Muscle of arm (tissue), 14 donors: Measurements from ENCODE around the gene TLR7. TPM values are rescaled to one million over a fixed set of nuclear protein-coding genes. Genes with fewer than 3 reads are reported as not detected.

ENCODE experiments used
- DNase-seq: peaks from one replicate; pipeline ENCODE4 v3.0.0-alpha.2; 2013
- long read RNA-seq, 11 donors: transcript quantifications; one replicate each; lab custom pipeline, GENCODE V29; 2026
- polyA plus RNA-seq, 12 donors: library from polyadenylated mRNA; unstranded; fragments of 120-200 nt; gene quantifications; one replicate each; pipeline ENCODE4 v1.2.1, GENCODE V29; 2013; ENCODE audit not compliant: insufficient read length in 12 of 12

TLR7 gene
- 1 to 10 TPM in 5 of 12 donors, under 1 TPM in 6, not detected in 1; 0.66 to 2.3 (median 0.99) TPM for polyA plus RNA-seq
- long read RNA-seq, donor 1, full-length matches to known transcripts, result 2 of 2 reads
- long read RNA-seq, donor 1, partial matches to known transcripts, result 0 of 2 reads
- long read RNA-seq, donor 1, other reads (novel, unspliced or antisense), result 0 of 2 reads
- long read RNA-seq, donor 2, full-length matches to known transcripts, result 1 of 1 reads
- long read RNA-seq, donor 2, partial matches to known transcripts, result 0 of 1 reads
- long read RNA-seq, donor 2, other reads (novel, unspliced or antisense), result 0 of 1 reads
- long read RNA-seq, donor 3, result 0 reads
- long read RNA-seq, donor 4, result 0 reads
- long read RNA-seq, donor 5, result 0 reads
- long read RNA-seq, donor 6, result 0 reads
- long read RNA-seq, donor 7, result 0 reads
- long read RNA-seq, donor 8, result 0 reads
- long read RNA-seq, donor 9, full-length matches to known transcripts, result 1 of 1 reads
- long read RNA-seq, donor 9, partial matches to known transcripts, result 0 of 1 reads
- long read RNA-seq, donor 9, other reads (novel, unspliced or antisense), result 0 of 1 reads
- long read RNA-seq, donor 10, result 0 reads
- long read RNA-seq, donor 11, result 0 reads

DNA sequence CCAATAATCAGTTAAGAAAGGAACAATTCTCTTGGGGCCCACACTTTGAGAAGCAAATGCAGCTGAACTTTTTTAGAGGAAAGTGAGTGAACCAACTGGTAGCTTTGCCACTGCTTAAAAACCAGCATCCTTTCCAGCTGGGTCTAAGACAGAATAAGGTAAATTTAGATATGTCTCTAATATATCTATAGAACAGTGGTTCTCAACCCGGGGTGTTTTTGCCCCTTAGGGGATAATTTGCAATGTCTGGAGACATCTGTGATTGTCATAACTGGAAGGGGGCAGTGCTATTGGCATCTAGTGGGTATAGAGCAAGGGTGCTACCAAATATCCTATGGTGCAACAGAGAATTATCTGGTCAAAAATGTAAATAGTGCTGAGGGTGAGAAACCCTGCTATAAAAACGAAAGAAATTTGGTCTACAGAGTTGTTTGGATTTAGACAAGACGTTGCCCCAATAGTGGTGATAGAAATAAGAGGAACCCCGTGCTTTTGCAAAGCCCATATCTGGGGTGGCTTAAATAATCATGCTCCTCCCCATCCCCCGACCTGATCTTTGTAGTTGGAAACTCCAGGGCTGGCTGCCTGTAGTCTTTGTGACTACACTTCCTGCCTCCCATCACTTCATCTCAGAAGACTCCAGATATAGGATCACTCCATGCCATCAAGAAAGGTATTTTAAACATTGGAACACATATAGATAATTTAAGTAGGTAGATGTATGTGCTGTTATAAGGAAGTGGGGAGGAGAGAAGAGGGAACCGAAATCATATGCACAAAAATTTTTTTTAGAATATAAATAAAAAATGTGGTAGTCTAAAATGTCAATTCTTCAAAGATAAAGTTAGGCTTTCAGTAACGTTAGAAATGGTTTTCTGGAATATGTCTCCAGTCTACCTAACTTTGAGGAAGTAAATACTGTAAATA, at the start of gene TLR7:
TLR7 (plus strand) TSS at position 622 of the 927 bp plus-strand sequence. CDS start 507 bp downstream, outside the sequence.
- DNase-seq, result no peak

DNA sequence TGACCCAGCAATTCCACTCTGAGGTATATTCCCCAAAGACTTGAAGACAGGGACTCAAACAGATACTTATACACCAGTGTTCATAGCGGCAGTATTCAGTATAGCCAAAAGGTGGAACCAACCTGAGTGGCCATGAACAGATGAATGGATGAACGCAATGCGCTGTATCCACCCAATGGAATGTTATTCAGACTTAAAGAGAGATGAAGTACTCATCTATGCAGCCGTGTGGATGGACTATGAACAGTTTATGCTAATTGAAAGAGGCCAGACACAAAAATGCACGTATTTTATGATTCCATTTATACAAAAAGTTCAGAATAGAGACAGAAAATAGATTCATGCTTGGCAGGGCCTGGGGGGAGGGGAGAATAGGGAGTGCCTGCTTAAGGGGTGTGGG, 49.3 kb upstream of the TLR7 start:
- DNase-seq, result no peak

DNA sequence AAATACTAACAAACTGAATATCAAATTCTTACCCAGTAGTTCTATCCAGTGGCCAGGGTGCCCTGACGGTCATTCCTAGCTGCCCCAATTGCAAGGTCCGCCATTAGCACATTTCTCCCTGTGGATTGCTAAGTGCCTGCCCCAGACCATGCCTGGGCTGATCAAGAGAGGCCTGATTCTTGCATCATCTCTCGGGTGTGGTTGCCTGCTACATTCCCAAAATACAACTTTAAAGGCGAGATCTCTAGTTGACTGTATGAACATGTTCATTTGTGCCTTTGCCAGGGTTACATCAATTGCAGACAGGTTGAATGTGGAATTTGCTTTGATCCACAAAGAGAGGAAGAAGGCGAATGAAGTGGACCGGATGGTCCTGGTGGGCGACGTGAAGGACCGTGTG, 47.6 kb upstream of the TLR7 start:
- no peak for DNase-seq

DNA sequence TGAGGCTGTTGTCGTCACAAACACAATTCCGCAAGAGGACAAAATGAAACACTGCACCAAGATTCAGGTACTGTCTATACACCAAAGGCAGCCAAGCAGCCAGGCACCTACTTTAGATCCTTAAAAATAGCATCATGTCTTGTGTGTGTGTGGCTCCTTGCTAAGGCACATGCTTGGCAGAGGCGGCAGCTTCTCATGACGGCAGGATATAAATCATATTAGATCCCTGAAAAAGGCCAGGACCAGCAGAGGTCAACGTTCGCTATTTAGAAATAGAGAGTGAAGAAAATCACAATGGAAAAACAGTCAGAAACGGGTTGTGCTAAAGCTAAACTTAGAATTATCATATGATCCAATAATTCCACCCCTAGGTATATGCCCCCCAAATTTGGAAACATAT, 46.1 kb upstream of the TLR7 start:
- DNase-seq, result no peak

DNA sequence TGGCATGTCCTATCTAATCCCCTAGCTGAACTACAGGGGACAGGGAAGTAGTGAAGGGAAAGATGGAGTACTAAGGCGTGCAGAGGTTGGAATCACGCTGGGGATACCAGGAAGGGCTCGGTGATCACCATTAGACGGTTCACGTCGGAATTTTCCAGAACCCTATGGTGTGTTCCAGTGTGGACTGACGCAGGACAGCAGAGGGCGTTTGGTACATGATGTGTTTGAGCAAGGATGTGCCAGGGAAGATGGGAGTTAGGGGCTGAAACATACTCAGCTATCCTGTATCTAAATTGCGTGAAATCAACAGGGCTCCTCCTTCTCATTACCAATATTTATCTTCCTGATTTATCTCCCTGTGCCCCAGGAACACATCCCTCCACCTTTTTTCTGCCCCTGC, 41.9 kb upstream of the TLR7 start:
- DNase-seq, result no peak

DNA sequence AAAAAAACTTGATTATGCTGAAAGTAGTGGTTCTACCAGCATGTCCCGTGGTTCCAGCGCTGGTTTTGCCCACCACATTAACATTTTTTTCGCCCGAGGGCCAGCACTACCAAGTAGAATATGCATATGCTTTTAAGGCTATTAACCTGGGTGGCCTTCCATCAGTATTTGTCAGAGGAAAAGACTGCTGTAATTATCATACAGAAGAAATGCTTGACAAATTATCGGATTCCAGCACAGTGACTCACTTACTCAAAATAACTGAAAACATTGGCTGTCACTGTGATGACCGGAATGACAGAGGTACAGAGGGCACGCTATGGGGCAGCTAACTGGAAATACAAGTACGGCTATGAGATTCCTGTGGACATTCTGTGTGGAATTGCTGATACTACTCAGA, 41.1 kb upstream of the TLR7 start:
- DNase-seq, result no peak

DNA sequence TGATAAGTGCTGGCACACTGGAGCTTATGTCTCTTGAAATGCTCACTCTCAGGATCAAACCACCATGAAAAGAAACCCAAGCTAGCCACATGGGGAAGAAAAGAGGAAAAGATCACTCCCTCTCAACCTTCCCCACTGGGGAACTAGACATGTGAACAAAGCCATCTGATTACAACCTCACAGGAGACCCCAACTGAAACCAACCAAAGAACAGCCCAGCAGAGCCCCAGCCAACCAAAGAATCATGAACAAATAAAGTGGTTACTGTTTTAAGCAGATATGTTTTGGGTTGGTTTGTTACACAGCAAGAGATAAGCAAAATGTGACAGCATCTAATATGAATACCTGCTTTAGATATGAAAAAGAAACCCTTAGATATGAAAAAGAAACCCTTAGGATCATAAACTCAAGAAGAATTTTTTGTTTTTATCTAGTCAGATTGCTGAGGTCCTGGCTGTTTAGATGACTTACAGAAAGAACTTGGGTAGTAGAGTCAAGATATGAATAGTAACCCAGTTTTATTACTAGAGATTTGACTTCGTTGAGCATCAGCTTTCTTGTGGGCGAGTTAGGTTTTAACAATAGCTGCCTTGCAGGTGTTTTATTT, 23.7 kb upstream of the TLR7 start:
- no peak for DNase-seq

DNA sequence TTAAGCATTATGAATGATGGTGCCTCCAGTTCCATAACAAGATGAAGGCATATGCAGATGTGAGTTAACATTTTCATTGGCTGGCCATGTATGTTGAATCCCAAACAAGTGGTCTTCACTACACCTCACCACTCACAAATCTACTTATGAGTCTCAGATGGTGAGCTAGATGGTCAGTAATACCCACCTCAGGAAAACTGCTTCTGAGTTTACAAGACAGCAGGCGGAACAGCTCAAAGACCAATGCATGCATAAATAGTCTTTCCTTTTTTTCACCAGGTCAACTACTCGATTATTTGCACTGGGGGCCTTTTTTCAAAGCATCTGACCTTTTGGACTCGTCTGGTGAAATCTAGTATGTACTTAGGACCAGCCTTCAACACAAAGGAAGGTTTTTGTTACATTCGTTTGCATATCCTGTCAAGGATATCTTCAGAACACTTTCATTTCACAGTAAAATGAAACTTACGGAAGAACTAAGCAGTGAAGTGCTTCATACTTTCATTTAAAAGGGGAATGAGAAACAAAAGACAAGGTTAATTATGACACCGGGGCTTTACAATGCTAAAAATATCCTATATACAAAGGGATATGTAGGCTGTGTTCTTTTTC, 23.1 kb upstream of the TLR7 start:
- no peak for DNase-seq

DNA sequence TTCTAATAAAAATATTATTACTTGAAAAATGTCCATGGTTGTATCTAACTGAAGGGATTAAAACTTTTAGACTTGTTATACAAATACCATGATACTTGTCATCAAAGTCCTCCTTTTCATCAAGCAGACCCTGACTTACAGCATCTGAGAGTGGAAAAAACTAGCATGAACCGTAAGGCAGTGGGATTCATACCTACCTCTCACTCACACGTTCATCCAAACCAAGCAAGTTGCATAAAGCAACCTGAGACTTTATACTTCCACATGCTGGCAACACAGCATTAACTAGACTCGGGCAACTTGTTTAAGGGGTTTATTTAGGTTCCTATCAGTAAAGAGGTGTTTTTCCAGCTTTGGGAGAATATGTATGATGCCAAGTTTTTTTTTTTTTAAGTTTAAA, 22.6 kb upstream of the TLR7 start:
- no peak for DNase-seq

DNA sequence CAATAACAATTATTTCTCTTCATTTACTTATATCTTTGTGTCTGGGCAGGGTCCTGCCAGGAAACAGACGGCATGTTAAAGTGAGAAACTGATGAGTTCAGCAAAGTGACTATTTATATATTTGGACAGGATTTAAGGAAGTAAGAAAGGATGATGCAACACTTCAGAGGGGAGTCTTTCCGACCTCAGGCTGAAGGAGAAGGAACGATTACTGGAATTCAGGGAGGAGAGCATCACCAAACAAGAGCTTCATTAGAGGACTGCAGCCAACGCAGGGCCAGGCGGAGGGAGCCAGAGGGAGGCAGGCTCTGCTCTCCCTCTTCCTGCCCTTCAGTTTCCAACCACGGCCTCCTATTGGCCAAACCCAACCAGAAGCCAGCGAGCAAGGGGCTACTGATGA, 1.5 kb upstream of the TLR7 start:
- DNase-seq, result no peak

DNA sequence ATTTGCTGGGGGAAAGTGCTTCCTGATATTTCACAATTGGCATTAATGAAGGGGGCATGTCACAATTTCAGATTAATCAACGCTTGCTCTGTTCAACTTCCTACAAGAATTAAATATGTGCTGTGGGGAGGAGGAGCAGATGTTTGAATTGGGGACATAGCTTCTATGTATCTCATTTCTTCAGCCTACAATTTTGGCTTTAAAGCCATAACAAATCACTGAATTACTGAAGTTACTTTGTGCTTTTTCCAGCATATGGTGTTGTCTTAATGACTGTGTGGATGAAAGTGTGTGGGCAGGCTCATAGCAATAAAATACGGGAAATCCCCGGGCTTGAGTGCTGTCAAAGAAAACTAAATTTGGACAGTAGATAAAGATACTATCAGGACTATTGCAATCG, 813 bp downstream of the TLR7 start:
- no peak for DNase-seq

DNA sequence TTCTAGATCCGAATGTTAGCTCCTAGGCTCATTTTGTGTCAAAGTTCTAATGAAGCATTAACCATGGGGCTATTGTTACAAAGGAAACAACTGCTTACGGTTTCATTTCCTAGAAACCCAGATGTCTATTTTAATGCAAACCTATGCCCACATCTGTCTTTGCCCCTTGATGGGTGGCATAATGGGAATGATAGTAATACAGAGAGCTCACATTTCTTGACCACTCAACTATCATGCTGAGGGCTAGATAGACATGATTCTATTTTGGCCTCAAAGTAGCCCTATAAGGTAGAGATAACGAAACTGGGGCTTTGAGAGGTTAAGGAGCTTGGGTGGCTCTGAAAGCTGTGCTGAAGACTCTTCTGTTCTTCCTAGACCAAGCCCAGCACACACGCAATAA, 1.9 kb downstream of the TLR7 start:
- DNase-seq, result no peak

DNA sequence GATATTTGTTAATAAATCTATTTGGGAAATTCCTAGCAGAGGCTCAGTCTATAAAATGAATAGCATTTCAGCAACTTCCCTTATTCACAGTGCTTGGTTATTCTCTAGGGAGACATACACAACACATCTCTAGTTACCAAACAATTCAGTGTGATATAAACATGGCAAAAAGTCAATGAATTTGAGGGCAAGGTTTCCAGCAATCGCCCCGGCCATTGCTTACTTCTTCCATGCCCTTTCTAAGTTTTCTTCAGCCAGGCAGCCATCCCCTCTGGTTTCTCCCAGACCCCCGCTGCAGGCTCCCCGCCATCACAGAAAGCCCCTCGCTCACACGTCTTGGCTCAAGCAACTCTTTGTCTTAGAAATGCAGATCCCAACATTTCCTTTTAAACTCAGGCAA, 4.4 kb downstream of the TLR7 start:
- no peak for DNase-seq

DNA sequence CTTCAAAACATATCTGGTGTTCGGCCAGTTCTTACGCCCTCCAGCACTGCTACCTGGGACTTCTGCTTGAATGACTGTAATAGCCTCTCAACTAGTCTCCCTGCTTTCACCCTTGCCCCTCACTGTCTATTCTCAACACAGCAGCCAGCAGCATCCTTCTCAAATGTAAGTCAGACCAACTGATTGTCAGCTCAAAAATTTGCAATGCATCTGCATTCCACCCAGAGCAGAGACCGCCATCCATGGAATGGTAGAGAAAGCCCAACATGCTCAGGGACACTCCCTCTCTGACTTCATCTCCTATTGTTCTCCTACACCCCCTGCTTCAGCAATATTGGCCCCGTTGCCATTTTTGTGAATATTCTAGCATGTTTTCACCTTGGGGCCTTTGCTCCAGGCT, 5.9 kb downstream of the TLR7 start:
- no peak for DNase-seq

DNA sequence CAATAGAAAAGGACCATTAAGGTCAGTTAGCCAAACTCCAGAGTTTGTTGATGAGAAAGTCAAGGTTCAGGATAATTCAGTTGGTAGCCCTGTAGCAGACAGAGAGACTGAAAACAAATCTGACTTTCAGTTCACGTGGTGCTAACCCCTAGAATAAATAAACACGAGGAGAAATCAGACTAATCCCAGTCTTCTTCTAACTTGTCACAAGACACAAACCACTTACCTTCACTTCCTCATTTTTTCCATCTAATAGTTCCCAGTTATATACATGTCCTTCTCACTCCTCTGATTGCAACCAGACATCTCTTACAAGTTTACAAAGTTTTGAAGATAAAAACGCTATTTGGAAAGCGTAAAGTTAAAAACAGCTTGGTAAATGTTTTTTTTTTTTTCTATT, 7.7 kb downstream of the TLR7 start:
- no peak for DNase-seq

DNA sequence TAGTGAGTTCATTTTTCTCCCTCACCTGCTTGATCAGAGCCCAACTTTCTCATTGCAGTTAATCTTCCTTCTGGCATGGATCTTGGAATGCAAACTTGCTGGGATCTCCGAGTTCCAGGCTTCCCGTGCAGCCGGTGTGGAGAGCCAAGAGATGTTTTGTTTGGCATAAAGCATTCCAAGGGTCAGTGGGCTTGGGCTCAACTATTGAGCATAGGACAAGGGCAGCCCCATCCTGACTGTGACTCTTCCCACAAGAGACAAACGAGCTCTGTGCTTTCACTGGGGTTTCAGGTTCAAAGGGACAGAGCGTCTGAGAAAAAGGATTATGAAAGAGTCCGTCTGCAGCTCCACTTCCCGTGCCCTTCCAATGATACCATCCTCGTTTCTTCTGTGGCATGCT, 10.5 kb downstream of the TLR7 start:
- DNase-seq, result no peak

DNA sequence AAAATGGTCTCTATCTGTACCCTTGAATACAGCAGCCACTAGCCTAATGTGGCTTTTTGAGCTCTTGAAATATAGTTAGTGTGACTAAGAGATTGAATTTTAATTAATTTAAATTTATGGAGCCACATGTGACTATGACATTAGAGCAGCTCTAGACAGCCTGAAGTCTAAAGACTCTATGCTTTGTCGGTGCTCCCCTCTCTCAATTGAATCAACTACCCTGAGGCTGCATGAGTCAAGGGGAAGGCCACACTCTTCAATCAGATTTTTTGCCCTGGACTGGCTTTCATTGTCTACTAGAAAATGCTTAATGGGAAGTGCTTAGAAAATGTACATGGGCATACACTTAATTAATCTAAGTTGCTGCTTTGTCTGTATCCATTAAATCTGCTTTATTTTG, 11.7 kb downstream of the TLR7 start:
- no peak for DNase-seq

DNA sequence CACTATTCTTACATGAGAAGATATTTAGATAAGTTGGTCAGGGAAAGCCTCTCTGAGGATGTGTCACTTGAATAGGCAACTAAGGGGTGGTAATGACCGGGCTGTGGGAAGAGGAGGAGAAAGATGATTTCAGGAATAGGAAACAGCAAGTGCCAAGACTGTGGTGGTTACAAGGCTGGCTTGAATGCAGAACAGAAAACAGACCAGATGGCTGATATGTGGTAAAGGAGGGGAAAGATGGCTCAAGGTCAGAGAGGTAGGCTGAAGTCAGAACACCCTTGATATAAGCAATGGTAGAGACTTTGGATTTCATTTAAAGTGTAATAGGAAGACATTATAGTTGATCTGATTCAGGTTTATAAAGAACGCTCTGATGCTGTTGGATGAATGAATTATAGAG, 15.0 kb downstream of the TLR7 start:
- no peak for DNase-seq

DNA sequence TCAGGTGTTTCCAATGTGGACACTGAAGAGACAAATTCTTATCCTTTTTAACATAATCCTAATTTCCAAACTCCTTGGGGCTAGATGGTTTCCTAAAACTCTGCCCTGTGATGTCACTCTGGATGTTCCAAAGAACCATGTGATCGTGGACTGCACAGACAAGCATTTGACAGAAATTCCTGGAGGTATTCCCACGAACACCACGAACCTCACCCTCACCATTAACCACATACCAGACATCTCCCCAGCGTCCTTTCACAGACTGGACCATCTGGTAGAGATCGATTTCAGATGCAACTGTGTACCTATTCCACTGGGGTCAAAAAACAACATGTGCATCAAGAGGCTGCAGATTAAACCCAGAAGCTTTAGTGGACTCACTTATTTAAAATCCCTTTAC, 18.6 kb downstream of the TLR7 start:
- DNase-seq, result no peak

DNA sequence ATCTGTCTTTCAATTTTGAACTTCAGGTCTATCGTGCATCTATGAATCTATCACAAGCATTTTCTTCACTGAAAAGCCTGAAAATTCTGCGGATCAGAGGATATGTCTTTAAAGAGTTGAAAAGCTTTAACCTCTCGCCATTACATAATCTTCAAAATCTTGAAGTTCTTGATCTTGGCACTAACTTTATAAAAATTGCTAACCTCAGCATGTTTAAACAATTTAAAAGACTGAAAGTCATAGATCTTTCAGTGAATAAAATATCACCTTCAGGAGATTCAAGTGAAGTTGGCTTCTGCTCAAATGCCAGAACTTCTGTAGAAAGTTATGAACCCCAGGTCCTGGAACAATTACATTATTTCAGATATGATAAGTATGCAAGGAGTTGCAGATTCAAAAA, 19.7 kb downstream of the TLR7 start:
- no peak for DNase-seq

DNA sequence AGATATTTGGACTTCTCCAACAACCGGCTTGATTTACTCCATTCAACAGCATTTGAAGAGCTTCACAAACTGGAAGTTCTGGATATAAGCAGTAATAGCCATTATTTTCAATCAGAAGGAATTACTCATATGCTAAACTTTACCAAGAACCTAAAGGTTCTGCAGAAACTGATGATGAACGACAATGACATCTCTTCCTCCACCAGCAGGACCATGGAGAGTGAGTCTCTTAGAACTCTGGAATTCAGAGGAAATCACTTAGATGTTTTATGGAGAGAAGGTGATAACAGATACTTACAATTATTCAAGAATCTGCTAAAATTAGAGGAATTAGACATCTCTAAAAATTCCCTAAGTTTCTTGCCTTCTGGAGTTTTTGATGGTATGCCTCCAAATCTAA, 20.3 kb downstream of the TLR7 start:
- DNase-seq, result no peak

DNA sequence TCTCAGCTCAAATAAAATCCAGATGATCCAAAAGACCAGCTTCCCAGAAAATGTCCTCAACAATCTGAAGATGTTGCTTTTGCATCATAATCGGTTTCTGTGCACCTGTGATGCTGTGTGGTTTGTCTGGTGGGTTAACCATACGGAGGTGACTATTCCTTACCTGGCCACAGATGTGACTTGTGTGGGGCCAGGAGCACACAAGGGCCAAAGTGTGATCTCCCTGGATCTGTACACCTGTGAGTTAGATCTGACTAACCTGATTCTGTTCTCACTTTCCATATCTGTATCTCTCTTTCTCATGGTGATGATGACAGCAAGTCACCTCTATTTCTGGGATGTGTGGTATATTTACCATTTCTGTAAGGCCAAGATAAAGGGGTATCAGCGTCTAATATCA, 20.9 kb downstream of the TLR7 start:
- no peak for DNase-seq
